Activated T-helper 2 cell treated with anti-CD3 and anti-CD28 coated beads, Interferon-gamma antibody, Interleukin-2, Interleukin-4, amounts not matched to agents 10 μg/mL and 5 μg/mL and 100 μg/mL, durations not matched to agents 14 hours and 24 hours and 36 hours (primary cell): ENCODE data around the gene FAM117B. TPM values are rescaled to one million over a fixed set of nuclear protein-coding genes. Genes with fewer than 3 reads are reported as not detected.

Source experiments
- DNase-seq: peaks from one replicate; pipeline ENCODE4 v3.0.0; 2021; ENCODE audit warnings: low spot score
- H3K27ac Mint-ChIP-seq: one replicate; pipeline ENCODE4 v1.8.0; 2021; ENCODE audit warnings: mixed read lengths
- H3K27me3 Mint-ChIP-seq: one replicate; pipeline ENCODE4 v1.8.0; 2021; ENCODE audit warnings: low read depth, mixed read lengths
- H3K36me3 Mint-ChIP-seq: one replicate; pipeline ENCODE4 v1.8.0; 2021; ENCODE audit warnings: low read depth, mixed read lengths
- H3K4me1 Mint-ChIP-seq: one replicate; pipeline ENCODE4 v1.8.0; 2021; ENCODE audit warnings: low read depth, mixed read lengths
- H3K4me3 Mint-ChIP-seq: one replicate; pipeline ENCODE4 v1.8.0; 2021; ENCODE audit warnings: low read depth, mild to moderate bottlenecking, moderate library complexity, mixed read lengths
- H3K9me3 Mint-ChIP-seq: one replicate; pipeline ENCODE4 v1.8.0; 2021; ENCODE audit warnings: mixed read lengths
- intact Hi-C: fragments of 100-400 bp; cut with micrococcal nuclease; formaldehyde crosslinking; loops from one replicate; pipeline ENCODE4 v1.15.1; 2023
- total RNA-seq: library from RNA; stranded (reverse); gene quantifications from 2 replicates; pipeline ENCODE4 v1.2.3, GENCODE V29; 2022

Gene FAM117B
- total RNA-seq, 1 donor from 2014 or later = 8.3 TPM

DNA sequence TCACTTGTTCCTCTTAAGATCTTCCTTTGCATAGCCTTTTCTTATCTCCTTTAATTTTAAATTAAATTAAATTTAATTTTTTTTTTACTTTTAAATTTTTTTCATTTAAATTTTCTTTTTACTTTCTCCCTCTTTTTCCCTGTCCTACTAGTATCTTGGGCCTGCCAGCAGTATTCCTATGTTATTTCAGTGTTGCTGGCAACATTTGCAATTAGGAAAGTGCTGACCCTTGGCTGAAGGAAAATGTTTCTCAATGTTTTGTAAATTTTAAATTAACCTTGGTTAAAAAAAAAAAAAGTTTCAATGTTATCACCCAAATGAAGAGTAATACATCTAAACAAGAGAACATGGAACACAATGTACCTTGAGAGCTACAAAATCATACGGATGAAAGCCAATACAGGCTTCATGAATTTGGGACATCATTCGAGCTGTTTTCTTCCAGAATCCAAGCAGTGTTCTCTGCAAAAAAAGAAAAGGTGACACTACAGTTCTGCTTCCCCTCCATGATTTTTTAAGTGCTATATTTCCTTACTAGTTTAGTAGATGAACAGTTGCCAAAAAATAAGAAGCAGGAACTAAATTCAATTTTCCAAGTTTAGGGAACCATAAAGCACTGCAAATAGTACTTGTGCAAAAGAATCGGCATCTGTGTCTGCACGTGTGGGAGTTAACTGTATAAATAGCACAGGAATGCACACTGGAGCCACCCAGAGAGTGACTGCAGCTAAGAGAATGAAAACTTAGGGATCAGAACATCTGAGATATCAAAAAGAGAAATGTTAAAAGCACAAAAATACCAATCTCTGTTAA lies 181.0 kb downstream of the FAM117B start:
- Mint-ChIP-seq H3K9me3 (no peaks in the 10 kb centered on the region), H3K36me3 (peaks cover 12% of the 10 kb centered on the region), H3K27me3 (no peaks in the 10 kb centered on the region), H3K4me1 (no peaks in the 10 kb centered on the region), H3K27ac (no peak overlapping the region), H3K4me3 (no peak overlapping the region)
- DNase-seq = no peak
- intact Hi-C loops = no loop called here

GRCh38 chr2:202817771-202818170 lies 183.0 kb downstream of the FAM117B start:
- H3K27me3 Mint-ChIP-seq = no peaks in the 10 kb centered on the region

GRCh38 chr2:202818321-202818720 lies 183.6 kb downstream of the FAM117B start:
- no peak overlapping the region for H3K27ac Mint-ChIP-seq
- H3K4me1 Mint-ChIP-seq = no peaks in the 10 kb centered on the region
- H3K27me3 Mint-ChIP-seq = no peaks in the 10 kb centered on the region
- intact Hi-C loops = no loop called here
- no peak for DNase-seq
- no peak overlapping the region for H3K4me3 Mint-ChIP-seq
- peaks cover 9% of the 10 kb centered on the region for H3K36me3 Mint-ChIP-seq
- H3K9me3 Mint-ChIP-seq = no peaks in the 10 kb centered on the region

More at GRCh38 chr2:202817771-202818170, 183.0 kb downstream of the FAM117B start:
- no peak for DNase-seq
- H3K27ac Mint-ChIP-seq = no peak overlapping the region
- no peak overlapping the region for H3K4me3 Mint-ChIP-seq
- intact Hi-C loops = no loop called here
- H3K4me1 Mint-ChIP-seq = no peaks in the 10 kb centered on the region
- peaks cover 9% of the 10 kb centered on the region for H3K36me3 Mint-ChIP-seq
- H3K9me3 Mint-ChIP-seq = no peaks in the 10 kb centered on the region

Other genes starting within 250 kb of the FAM117B start
- 6.2 and 8.0 TPM in 2 replicates for gene ICA1L, start 236.8 kb downstream of the FAM117B start, total RNA-seq